ENCODE results near the gene DCAF8.

The DCAF8 gene

DNA sequence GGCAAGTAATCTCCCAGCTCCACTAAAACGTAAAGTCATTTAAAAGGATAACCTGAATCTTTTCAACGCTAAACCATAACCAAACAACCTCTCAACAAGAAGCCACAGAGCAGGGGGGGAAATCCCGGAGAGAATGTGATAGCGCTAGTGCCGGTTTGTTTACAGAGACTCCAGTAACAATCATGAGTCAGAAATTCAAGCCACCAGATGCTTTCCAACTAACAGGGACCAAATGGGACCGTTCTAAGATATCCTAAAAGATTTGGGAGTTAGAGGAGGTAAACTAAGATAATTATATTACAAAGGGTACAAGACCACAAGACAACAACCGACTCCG lies 825 bp downstream of the DCAF8 start:
- DNase-seq: peak; percentile 56

DNA sequence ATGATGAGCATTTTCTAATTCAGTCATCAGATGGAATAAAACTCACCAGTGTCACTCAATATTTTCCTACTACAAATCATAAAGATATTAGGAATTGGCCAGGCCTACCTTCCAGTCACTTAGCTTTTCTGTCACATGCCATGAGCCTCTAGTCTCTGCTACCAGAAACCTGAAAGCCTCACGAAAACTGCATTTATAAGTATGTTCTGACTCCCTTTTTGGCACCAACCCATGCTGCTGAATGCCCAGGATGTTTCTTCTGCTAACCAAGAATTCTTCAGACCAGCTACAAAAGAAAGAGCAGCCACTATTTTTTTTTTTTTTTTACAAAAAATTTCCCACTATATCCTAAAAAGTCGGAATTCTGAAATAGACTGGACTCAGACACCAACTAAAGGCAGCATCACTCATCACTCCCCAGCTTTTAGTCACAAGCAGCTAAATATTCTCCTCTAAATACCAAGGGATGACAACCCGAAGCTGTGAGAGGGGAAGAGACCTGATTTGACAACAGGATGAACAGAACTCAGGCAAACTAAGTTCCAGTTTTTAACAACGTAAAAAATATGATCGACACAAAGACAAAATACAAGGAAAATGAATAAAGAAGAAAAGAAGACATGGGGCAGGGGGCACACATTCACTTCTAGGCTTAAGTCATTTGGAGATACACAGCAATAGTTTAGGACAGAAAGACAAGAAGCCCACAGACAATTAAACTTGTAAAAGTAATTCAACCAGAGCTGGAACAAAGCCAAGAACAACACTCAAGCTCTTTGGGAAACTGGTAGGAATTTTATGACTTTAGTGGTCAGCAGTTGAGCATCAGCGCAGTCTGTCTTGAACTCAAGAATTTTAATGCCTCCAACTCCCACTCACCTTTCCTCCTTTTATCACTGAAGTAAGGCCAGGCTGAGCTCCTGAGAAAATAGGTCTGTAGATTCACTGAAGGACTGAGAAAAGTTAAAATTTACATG lies 1.7 kb downstream of the DCAF8 start:
- DNase-seq: no peak

DNA sequence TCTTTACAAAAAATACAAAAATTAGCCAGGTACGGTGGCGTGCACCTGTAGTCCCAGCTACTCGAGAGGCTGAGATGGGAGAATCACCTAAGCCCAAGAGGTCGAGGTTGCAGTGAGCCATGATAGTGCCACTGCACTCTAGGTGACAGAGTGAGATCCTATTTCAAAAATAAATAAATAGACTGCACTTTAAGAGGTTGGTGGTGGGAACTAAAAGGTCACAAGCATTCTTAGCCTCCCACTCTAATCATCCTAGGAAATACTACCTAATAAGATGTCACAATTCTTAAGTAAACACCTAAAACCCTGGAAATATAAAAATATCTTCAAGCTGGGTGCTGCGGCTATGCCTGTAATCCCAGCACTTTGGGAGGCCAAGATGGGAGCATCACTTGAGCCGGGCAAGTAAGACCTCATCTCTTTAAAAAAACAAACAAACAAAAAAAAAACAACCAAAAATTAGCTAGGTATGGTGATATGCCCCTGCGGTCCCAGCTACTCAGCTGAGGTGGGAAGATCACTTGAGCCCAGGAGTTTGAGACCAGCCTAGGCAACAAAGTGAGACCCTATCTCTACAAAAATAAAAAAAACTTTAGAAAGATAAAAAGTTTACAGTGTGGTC lies 4.1 kb downstream of the DCAF8 start:
- no peak for DNase-seq

DNA sequence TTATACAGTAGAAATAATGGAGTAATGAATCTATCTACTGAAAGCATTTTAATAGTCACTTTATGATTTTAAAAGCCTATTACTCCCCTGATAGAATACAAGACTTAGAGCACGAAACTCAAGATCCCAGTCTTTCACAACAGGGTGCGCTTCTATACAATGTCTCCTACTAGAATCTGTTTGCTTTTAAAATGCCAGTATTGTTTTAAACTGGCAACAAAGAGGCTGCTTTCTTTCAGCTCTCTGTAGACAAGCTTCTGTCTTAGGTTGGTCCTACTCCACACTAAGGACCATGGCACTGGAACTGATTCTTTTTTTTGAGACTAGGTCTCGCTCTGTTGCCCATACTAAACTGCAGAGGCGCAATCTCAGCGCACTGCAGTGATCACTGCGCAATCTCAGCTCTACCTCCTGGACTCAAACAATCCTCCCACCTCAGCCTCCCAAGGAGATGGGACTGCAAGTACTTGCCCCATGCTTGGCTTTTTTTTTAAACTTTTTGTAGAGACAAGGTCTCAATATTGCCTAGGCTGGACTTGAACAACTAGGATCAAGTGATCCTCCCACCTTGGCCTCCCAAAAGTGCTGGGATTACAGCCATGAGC lies 4.8 kb downstream of the DCAF8 start:
- DNase-seq: no peak

DNA sequence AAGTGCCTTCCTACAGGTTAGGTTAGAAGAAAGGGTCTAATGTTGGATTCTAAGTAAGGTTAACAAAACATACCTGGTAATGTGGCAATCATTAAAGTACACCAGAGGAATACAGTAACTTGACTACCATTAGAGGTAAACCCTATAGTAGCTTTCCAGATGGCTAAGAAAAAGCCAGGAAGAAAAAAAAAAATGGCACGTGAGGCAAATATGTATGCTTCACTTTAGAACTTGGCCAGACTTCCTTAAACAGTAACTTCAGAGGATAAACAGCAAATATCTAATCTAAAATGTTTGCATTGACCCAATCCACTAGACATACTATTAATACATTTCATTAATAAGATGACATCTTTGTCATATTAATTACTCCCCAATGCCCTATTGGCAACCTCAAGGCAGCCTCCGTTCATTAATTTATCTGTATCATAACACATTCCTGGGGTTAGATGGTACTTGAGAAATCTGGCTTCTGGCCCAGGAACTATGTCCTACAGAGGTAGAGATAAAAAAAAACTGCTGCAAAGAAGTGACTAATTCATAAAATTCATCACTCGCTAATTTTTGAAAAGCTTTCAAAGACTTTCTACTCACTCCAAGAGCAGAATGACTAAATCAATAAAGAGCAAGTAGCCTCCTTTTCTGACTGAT lies 5.8 kb downstream of the DCAF8 start:
- DNase-seq: no peak

DNA sequence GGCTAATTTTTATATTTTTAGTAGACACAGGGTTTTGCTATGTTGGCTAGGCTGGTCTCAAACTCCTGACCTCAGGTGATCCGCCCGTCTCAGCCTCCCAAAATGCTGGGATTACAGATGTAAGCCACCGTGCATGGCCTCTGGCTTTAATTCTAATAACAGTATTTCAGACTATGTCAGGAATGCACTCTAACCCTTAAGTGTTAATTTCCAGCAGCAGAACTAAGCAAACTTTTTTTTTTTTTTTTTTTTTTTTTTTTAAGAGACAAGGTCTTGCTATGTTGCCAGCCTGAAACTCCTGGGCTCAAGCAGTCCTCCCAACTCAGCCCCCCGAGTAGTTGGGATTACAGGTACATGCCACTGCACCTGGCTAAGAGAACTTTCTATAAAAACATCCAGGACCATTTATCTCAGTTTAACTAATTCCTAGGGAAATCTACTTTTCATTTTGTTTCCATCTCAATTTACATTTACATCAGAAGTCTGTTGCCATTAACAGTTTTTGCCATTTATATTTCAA lies 6.5 kb downstream of the DCAF8 start:
- no peak for DNase-seq

DNA sequence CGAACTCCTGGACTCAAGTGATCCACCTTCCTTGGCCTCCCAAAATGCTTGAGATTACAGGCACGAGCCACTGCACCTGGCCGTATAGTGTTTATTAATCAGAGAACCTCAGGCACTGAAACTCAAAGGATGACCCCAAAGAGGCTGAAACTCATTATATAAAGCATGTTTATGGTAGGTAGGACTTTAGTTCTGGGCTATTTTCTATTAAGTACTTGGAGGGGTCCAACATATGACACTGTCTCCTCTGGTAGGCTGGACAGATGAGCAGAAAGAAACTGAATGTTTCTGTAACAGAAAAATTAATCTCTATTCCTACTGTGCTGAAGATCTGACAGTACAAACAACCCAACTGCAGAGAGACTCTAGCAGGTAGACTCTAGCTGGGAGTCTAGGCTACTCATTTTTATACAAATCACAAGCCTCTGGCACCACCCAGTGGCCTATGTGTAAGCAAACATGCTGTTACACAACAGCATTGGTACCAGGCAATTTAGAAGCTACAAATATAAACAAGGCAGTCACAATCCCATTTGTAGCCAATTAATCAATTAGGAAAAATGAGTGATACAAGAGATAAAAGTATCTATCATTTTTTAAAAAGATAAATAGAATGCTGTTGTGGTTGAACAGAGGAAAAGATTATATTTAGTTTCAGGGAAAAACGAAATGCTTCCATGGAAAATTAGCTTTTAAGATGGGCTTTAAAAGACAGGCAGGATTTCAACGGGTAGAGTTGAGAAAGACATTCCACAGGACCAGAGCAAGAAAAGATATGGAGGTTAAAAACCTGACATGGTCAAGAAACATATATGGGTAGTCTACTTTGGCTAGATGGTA lies 10.4 kb downstream of the DCAF8 start:
- peak; percentile 21 for DNase-seq

DNA sequence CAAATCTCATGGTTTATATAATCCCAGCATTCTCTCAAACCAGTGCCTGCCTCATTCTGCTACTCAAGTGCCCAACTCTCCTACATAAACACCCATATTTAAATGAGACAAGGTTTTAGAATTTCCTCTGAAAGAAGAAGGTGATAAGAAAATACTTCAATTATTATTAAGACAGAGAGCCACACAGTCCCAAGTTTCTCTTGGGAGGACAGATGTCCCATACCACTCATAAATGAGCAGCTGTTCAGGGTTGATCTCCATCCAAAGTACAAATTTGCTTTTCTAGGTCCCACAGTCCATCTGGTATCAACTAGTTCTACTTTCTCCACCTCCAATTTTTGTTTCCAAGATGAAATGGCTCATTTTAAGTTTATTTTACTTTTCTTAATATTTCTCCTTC lies 11.3 kb downstream of the DCAF8 start:
- no peak for DNase-seq

DNA sequence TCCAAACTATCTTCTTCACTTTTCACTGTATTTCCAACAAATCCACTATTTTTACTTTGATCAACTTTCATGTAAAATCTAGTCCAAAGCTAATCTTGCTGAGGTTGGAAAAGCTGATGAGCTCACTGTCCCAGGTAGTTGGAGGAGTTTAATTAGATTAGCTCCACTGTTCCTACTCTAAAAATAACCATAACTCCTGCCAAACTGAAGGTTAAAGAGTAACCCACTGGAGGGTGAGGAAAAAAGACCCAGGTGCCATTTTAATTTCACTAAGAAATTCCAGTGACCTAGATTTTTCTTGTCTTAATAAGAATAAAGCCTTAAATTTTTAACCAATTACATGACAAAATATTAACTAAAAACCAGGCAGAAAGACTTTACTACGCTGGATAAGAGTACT lies 15.3 kb downstream of the DCAF8 start:
- DNase-seq: no peak

DNA sequence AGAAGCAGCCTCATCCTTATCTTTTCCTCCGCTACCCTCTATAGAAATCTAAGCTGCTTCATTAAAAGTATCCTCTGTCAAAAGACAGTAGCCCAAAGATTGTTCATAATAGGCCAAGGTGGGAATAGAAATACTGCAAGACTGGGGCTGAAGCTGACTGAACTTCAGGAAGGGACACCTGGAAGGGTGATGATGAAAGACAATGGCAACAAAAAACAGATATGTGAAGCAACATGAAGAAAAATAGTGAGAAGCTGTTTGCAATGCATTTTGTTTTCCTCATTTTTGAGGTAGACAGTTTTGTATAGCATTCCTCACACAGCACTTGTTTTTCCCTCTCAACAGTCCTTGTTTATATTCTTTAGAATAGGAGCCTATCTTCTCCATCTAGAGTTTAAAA lies 16.9 kb downstream of the DCAF8 start:
- DNase-seq: no peak

DNA sequence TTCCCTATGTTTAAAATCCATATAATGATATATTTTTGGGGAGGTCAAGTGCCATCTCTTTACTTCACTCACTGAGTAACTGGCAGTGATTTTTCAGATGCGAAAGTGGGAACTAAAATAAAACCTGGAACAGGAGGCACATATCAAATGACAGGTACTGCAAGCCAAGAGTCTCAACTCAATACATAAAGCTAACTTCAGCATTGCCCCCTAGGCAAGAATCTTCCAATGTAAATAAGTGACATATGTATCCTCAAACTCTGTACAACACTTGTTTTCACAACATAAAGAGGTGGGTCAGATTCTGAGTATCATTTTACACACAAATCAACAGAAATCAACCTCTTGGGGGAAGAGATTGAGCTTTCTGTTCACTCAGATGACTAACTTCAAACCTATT lies 18.1 kb downstream of the DCAF8 start:
- no peak for DNase-seq

DNA sequence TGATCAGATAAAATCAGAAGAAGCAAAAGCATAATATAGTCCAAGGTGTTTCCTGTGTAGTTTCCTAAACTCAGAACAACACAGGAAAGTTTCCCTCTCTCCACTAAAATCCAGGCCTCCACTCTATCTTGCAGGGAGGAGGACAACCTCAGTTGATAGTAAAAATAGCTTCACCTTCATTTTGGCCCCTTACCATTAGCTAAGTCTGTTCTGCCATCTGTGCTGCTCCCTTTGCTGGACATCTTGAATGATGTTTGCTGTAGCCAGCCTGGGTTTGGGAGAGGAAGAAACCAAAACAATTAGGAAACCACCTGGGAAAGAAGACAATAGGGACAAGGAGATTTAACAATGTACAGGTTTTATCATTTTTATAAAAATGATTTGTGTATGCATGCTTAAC lies 18.6 kb downstream of the DCAF8 start:
- DNase-seq: no peak

DNA sequence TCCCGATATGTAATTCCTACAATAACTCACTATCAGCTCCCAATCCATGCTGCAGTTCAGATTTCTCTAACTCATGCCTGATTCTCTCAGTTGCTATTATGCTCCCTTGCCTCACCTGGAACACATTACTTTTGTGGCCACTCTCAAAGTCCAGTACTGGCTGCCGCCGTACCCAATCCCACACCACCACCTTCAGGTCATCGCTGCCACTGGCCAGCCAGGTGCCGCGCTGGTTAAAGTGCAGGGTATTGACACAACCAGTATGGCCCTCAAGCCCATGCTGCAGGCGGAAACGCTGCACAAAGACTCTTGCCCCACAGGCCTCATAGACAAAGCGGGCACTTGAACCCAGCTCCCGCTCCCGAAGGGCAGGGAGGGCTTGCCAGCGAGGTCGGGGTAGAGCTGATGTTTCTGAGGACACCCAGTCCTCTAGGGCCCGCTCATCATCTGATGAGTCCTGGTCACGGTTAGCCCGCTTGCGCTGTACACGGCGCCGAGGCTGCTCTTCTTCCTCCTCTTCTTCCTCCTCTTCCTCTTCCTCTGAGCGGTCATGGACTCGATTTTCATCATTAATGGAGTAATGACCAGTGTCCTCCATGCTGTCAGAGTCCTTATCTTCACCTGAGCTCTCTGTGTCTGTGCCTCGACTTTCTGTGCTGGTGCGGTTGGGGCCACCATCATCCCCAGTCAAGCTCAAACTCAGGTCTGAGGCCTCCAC lies 22.6 kb downstream of the DCAF8 start:
- DNase-seq: no peak

DNA sequence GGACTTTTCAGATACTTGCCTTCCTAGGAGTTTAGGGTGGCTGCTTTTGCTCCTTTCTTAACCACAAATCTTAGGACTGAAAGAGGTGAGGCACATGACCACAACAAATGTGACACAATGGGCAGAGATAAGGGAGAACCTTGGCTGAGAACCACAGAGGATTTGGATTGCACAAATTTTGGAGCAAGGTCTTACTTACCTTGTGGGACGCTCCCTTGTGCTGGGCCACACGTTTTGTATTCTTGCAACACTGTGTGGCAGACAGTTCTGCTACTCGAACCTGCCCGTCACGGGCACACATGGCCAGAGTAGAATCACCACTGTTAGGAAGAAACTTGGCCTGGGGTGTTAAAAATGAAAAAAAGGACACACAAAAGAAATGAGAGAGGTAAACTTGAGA lies 23.9 kb downstream of the DCAF8 start:
- no peak for DNase-seq

DNA sequence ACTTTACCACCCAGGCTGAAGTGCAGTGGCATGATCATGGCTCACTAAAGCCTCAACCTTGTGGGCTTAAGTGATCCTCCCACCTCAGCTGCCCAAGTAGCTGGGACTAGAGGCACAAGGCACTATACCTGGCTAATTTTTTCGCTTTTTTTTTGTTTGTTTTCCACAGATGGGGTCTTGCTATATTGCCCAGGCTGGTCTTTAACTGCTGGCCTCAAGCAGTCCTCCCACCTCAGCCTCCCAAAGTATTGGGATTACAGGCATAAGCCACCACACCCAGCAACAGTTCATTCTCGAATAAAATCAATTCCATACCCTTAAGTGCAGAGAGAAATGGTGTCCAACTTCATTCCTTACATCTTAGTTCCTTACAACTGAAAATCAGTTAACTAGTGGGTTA lies 24.8 kb downstream of the DCAF8 start:
- no peak for DNase-seq

DNA sequence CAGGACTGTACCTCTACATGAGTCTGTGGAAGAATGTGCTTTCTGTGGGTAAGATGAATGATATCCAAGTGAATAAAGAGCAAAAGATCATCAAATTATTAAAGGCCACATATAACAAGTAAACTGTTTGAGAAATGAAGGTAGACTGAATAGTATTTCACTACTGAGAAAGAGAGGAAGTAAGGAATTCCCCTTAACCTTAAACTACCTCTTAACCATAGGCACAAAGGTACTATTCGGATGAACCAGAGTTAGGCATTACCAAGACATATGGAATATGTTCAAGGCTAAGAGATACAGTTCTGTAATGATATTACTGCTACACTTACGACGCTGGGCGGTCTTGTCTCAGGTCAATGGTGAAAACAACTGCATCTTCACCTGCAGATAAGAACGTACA lies 25.5 kb downstream of the DCAF8 start:
- DNase-seq: no peak

DNA sequence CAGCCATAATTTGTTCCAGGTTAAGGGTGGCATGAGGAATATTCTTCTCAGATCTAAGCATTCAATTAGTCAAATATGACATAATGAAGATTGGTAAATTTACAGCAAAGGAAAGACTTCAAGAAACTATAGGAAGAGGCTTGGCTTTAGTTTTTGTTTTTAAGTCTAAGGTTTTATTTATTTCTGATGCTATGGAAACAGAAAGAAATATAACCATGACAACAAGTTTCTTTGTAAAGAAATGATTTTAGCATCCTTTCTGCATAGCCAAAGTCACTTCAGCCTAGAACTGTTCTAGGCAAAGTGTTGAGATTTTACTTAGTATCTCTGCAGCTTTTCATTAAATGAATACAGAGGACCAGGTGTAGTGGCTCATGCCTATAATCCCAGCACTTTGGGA lies 29.4 kb downstream of the DCAF8 start:
- DNase-seq: no peak

DNA sequence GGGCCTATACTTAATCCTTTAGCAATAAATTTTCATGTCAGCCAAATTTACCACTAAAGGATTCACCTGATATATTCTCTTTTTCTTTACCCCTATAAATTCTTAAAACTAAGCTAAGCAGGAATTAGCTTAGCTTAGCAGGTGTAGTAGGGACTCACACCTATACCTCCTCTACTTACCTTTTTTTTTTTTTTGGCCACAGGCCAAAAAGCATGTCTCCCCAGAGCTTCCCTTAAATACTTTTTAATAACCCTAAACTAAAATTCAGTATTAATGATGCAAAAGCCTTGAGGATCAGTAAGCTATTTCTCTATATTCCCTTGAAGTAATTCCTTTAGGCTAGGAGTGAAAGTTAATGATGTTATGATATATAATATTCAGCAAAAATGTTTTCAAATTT lies 33.9 kb downstream of the DCAF8 start:
- DNase-seq: no peak

DNA sequence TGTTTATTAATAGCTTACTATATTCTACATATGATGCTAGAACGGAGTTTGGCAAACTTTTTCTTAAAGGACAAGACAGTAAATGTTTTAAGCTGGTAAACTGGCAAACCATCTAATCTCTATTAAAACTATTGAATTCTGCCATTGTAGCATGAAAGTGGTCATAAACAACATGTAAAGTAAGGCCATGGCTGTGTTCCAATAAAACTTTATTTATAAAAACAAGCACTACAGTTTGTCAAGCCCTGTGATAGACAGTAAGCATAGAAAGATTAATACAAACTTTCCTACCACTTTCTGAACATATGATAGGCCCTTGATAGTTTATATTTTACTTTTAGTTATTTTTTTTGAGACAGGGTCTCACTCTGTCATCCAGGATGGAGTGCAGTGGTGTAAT lies 34.8 kb downstream of the DCAF8 start:
- no peak for DNase-seq

DNA sequence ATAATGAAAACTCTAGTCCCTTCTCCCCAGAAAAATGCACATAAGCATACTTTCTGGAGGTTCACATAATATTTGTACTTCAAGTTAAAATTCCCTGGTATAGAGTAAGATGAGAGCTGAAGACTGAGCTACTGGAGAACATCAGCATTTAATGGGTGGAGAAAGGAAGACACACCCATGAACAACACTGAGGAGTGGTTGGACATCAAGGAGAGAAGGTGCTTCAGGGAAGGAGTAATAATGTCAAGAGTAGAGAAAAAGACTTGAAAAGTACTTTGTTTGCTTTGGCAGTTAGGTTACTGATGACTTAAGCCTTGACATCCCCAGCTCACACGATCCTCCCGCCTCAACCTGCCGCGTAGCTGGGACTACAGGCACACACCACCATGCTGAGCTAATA lies 35.3 kb downstream of the DCAF8 start:
- DNase-seq: no peak

DNA sequence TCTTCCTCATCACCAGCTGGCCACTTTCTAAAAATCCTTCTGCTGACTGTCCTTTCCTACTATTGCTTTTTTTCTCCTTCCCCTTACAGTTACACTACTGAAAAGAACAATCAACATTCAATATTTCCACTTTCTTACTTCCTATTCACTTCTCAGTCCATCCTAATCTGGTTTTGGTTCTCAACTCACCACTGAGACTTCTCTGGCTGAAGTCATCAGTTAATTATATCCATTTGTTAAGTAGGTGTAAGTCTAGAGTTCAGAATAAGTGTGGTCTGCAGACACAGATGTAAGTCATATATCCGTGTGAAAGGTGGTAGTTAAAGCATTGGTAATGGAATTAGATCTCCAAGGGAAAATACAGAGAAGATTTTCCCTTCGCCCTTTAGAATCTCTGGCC lies 35.7 kb downstream of the DCAF8 start:
- DNase-seq: no peak

DNA sequence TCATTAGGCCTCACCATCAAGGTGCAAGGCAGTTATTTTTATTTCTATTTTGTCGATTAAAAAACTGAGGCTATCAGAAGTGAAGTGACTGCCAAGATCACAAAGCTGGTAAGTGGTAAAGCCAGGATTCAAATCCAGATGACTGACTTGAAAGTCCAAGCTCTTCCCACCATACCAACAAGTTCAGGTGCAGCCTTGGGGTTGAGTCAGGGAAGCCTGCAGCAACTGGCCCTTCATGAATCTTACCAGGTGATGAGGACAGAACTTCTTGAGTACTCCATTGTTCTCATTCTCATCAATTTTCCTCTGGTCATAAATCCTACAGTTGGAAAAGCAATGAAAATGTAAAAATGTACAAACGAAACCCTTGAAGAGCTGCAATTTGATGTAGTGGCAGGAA lies 37.0 kb downstream of the DCAF8 start:
- no peak for DNase-seq
